H9 (cell line): ENCODE results near the gene NEAT1. TPM values are rescaled to one million over a fixed set of nuclear protein-coding genes. Genes with fewer than 3 reads are reported as not detected.

Source experiments
- DNase-seq: peaks from one replicate; pipeline ENCODE4 v3.0.0-alpha.2; 2017
- H2AFZ ChIP-seq: one replicate; pipeline ENCODE4 v1.6.1; 2013; ENCODE audit warnings: mild to moderate bottlenecking, low read length, control low read depth, moderate library complexity
- H2AK5ac ChIP-seq: 2 replicates; pipeline ENCODE4 v1.6.1; 2013; ENCODE audit warnings: low read length, control low read depth, mixed read lengths; ENCODE audit not compliant: insufficient read length
- H2BK120ac ChIP-seq: one replicate; pipeline ENCODE4 v1.6.1; 2013; ENCODE audit warnings: low read depth, mild to moderate bottlenecking, low read length, control low read depth, inconsistent platforms; ENCODE audit not compliant: poor library complexity, severe bottlenecking
- H2BK12ac ChIP-seq: 2 replicates; pipeline ENCODE4 v1.6.1; 2013; ENCODE audit warnings: low read length, control low read depth, mixed read lengths, low read depth; ENCODE audit not compliant: insufficient read length
- H2BK15ac ChIP-seq: 2 replicates; pipeline ENCODE4 v1.6.1; 2013; ENCODE audit warnings: low read depth, low read length, control low read depth
- H2BK20ac ChIP-seq: one replicate; pipeline ENCODE4 v1.6.1; 2013; ENCODE audit warnings: low read depth, mild to moderate bottlenecking, low read length, control low read depth, inconsistent platforms; ENCODE audit not compliant: poor library complexity, severe bottlenecking
- H2BK5ac ChIP-seq: 2 replicates; pipeline ENCODE4 v1.6.1; 2013; ENCODE audit warnings: low read length, control low read depth, mixed read lengths; ENCODE audit not compliant: insufficient read length
- H3K14ac ChIP-seq: 2 replicates; pipeline ENCODE4 v1.6.1; 2013; ENCODE audit warnings: low read length, control low read depth; ENCODE audit not compliant: insufficient read depth
- H3K18ac ChIP-seq: 2 replicates; pipeline ENCODE4 v1.6.1; 2013; ENCODE audit warnings: low read depth, mild to moderate bottlenecking, mixed read lengths, low read length, control low read depth; ENCODE audit not compliant: insufficient read length
- H3K23ac ChIP-seq: 2 replicates; pipeline ENCODE4 v1.6.1; 2013; ENCODE audit warnings: low read length, control low read depth, mixed read lengths, low read depth; ENCODE audit not compliant: insufficient read length
- H3K23me2 ChIP-seq: 2 replicates; pipeline ENCODE4 v1.6.1; 2013; ENCODE audit warnings: low read depth, mild to moderate bottlenecking, mixed read lengths, low read length, control low read depth; ENCODE audit not compliant: insufficient read length, poor library complexity, severe bottlenecking
- H3K27ac ChIP-seq: 2 replicates; pipeline ENCODE4 v1.5.1; 2013; ENCODE audit warnings: low read length, control low read depth, mixed read lengths, low read depth; ENCODE audit not compliant: insufficient read length
- H3K27me3 ChIP-seq: 2 replicates; pipeline ENCODE4 v1.6.1; 2013; ENCODE audit warnings: low read length, control low read depth, inconsistent platforms; ENCODE audit not compliant: insufficient read depth
- H3K4ac ChIP-seq: 2 replicates; pipeline ENCODE4 v1.6.1; 2013; ENCODE audit warnings: low read depth, mild to moderate bottlenecking, control low read depth, inconsistent platforms, low read length, moderate library complexity
- H3K4me1 ChIP-seq: 2 replicates; pipeline ENCODE4 v1.6.1; 2013; ENCODE audit warnings: low read length, control low read depth, inconsistent platforms; ENCODE audit not compliant: insufficient read depth
- H3K4me2 ChIP-seq: 2 replicates; pipeline ENCODE4 v1.6.1; 2013; ENCODE audit warnings: low read length, control low read depth, mixed read lengths; ENCODE audit not compliant: insufficient read length, insufficient read depth
- H3K56ac ChIP-seq: 2 replicates; pipeline ENCODE4 v1.6.1; 2013; ENCODE audit warnings: low read depth, mild to moderate bottlenecking, mixed read lengths, low read length, control low read depth; ENCODE audit not compliant: insufficient read length
- H3K79me1 ChIP-seq: 2 replicates; pipeline ENCODE4 v1.6.1; 2013; ENCODE audit warnings: low read depth, mild to moderate bottlenecking, moderate library complexity, low read length, control low read depth, inconsistent platforms; ENCODE audit not compliant: insufficient read depth, poor library complexity, severe bottlenecking
- H3K79me2 ChIP-seq: 2 replicates; pipeline ENCODE4 v1.6.1; 2013; ENCODE audit warnings: low read length, control low read depth, inconsistent platforms; ENCODE audit not compliant: insufficient read depth
- H3K9ac ChIP-seq: 2 replicates; pipeline ENCODE4 v1.6.1; 2013; ENCODE audit warnings: low read length, control low read depth, mixed read lengths; ENCODE audit not compliant: insufficient read length; ENCODE audit errors: extremely low read depth
- H3K9me3 ChIP-seq: one replicate; pipeline ENCODE4 v1.6.1; 2013; ENCODE audit warnings: low read depth, low read length, inconsistent platforms; ENCODE audit not compliant: control insufficient read depth
- H3T11ph ChIP-seq: one replicate; pipeline ENCODE4 v1.6.1; 2013; ENCODE audit warnings: mild to moderate bottlenecking, low read length, control low read depth, inconsistent platforms
- H4K20me1 ChIP-seq: one replicate; pipeline ENCODE4 v1.6.1; 2013; ENCODE audit not compliant: control insufficient read depth, insufficient read length, insufficient read depth
- H4K5ac ChIP-seq: 2 replicates; pipeline ENCODE4 v1.6.1; 2013; ENCODE audit warnings: low read depth, mild to moderate bottlenecking, mixed read lengths, low read length, control low read depth; ENCODE audit not compliant: insufficient read length
- H4K8ac ChIP-seq: replicated peaks from 2 replicates; pipeline ENCODE4 v1.6.1; 2013; ENCODE audit warnings: low read length, control low read depth, mixed read lengths, low read depth; ENCODE audit not compliant: insufficient read length
- H4K91ac ChIP-seq: 2 replicates; pipeline ENCODE4 v1.6.1; 2013; ENCODE audit warnings: low read depth, mild to moderate bottlenecking, moderate library complexity, mixed read lengths, low read length, control low read depth; ENCODE audit not compliant: insufficient read length
- H3K27ac Mint-ChIP-seq, 3 experiments: 2 replicates in 2 of 3; 3 replicates in 1 of 3; pipeline ENCODE4 v1.8.0; 2020 to 2021; ENCODE audit warnings: mixed read lengths in 3 of 3, mild to moderate bottlenecking in 1 of 3, moderate library complexity in 1 of 3
- H3K27me3 Mint-ChIP-seq: 2 replicates; pipeline ENCODE4 v1.8.0; 2021; ENCODE audit warnings: low read depth, mild to moderate bottlenecking, moderate library complexity, mixed read lengths
- H3K36me3 Mint-ChIP-seq, 3 experiments: 2 replicates in 2 of 3; 3 replicates in 1 of 3; pipeline ENCODE4 v1.8.0; 2020 to 2021; ENCODE audit warnings: low read depth in 3 of 3, mixed read lengths in 3 of 3; ENCODE audit not compliant: insufficient read depth in 1 of 3
- H3K4me1 Mint-ChIP-seq, 2 experiments: 2 replicates each; pipeline ENCODE4 v1.8.0; 2020; ENCODE audit warnings: mixed read lengths in 2 of 2
- H3K4me3 Mint-ChIP-seq, 2 experiments: 2 replicates in 1 of 2; 3 replicates in 1 of 2; pipeline ENCODE4 v1.8.0; 2020 to 2021; ENCODE audit warnings: mild to moderate bottlenecking in 2 of 2, mixed read lengths in 2 of 2, moderate library complexity in 1 of 2
- H3K9me3 Mint-ChIP-seq, 2 experiments: 2 replicates in 1 of 2; 3 replicates in 1 of 2; pipeline ENCODE4 v1.8.0; 2020; ENCODE audit warnings: mild to moderate bottlenecking in 2 of 2, mixed read lengths in 2 of 2, moderate library complexity in 1 of 2
- CTCF ChIP-seq: fragments of 200-600 bp; sonication (generic); conservative IDR thresholded peaks from 3 replicates; pipeline ENCODE4 v1.8.0; 2021; ENCODE audit warnings: antibody characterized with exemption, mild to moderate bottlenecking
- WGBS: extraction: QIAGEN DNeasy Blood & Tissue Kit; methylation state at CpG from one replicate; pipeline ENCODE4 v1.1.7; 2013; ENCODE audit warnings: missing lambda C conversion rate, low lambda C conversion rate, mixed read lengths; ENCODE audit not compliant: insufficient read length; ENCODE audit errors: extremely low coverage; 5-methylcytosine and 5-hydroxymethylcytosine counted together
- total RNA-seq: library from RNA; stranded (reverse); gene quantifications from 2 replicates; pipeline ENCODE4 v1.2.1, GENCODE V29; 2021

Gene NEAT1
- total RNA-seq, 1 experiment from 2014 or later = 12.7 TPM

GRCh38 chr11:65478388-65479183 is 56.0 kb downstream of the NEAT1 start:
- H3K4me1 ChIP-seq = peaks cover 10% of the 10 kb centered on the region
- H2BK5ac ChIP-seq = no peak overlapping the region
- peak overlapping the region in 1 of 2 experiments; percentile 27; a peak in 1 of 5 replicates for H3K4me3 Mint-ChIP-seq
- H3K79me2 ChIP-seq = no peaks in the 10 kb centered on the region
- no peaks in the 10 kb centered on the region; a peak in 2 of 5 replicates for H3K9me3 Mint-ChIP-seq
- H3K4ac ChIP-seq = no peak overlapping the region; the same call in 1 of the 2 replicates
- no peak overlapping the region for H3T11ph ChIP-seq
- H2BK20ac ChIP-seq = no peak overlapping the region
- no peak overlapping the region for H3K9ac ChIP-seq
- peak overlapping the region; percentile 32 for H3K18ac ChIP-seq
- no peak overlapping the region for H3K27ac ChIP-seq
- H2BK120ac ChIP-seq = no peak overlapping the region
- H4K8ac ChIP-seq = no peak overlapping the region
- peak overlapping the region in 1 of 3 experiments; percentile 47; a peak in 1 of 7 replicates for H3K27ac Mint-ChIP-seq
- H4K5ac ChIP-seq = no peak overlapping the region
- H3K4me1 Mint-ChIP-seq = peaks cover 33 to 35% of the 10 kb centered on the region in 2 experiments
- H3K14ac ChIP-seq = peak overlapping the region; percentile 12; the same call in 1 of the 2 replicates
- H3K9me3 ChIP-seq = no peaks in the 10 kb centered on the region
- no peak overlapping the region for H2BK15ac ChIP-seq
- no peak overlapping the region for H4K91ac ChIP-seq
- H3K23me2 ChIP-seq = peaks cover 10% of the 10 kb centered on the region
- peak overlapping the region; percentile 6 for H2BK12ac ChIP-seq
- H3K23ac ChIP-seq = no peak overlapping the region
- H3K56ac ChIP-seq = no peak overlapping the region
- no peak for TF ChIP-seq CTCF
- H4K20me1 ChIP-seq = no peaks in the 10 kb centered on the region
- H3K27me3 ChIP-seq = no peaks in the 10 kb centered on the region
- no peak overlapping the region for H2AFZ ChIP-seq
- H3K27me3 Mint-ChIP-seq = no peaks in the 10 kb centered on the region; the same call in 1 of the 2 replicates
- DNase-seq = no peak
- whole genome bisulfite sequencing = no CpG with 5 or more reads among the region's 33 CpGs
- H3K4me2 ChIP-seq = no peak overlapping the region
- no peaks in the 10 kb centered on the region for H3K36me3 Mint-ChIP-seq
- H2AK5ac ChIP-seq = no peak overlapping the region
- H3K79me1 ChIP-seq = no peaks in the 10 kb centered on the region
